Osteoblast (primary cell): ENCODE results near the gene DIP2B. TPM values are rescaled to one million over a fixed set of nuclear protein-coding genes. Genes with fewer than 3 reads are reported as not detected.
A peak's percentile ranks its signal among the peaks of the same experiment; 100 is the strongest.

Source experiments
- DNase-seq: peaks from one replicate; pipeline ENCODE4 v3.0.0; 2011; ENCODE audit warnings: low spot score, mixed read lengths; ENCODE audit not compliant: insufficient read length; ENCODE audit errors: missing footprints
- H2AFZ ChIP-seq: 2 replicates; pipeline ENCODE4 v1.6.0; 2011; ENCODE audit warnings: mild to moderate bottlenecking, low read length
- H3K27ac ChIP-seq: 2 replicates; pipeline ENCODE4 v1.5.1; 2011; ENCODE audit warnings: mild to moderate bottlenecking, low read depth, low read length, moderate library complexity
- H3K27me3 ChIP-seq: 2 replicates; pipeline ENCODE4 v1.6.0; 2012; ENCODE audit warnings: mild to moderate bottlenecking, control low read depth, inconsistent platforms, low read length, moderate library complexity; ENCODE audit not compliant: insufficient read depth
- H3K36me3 ChIP-seq: 2 replicates; pipeline ENCODE4 v1.5.1; 2011; ENCODE audit warnings: mild to moderate bottlenecking, low read length, control low read depth, moderate library complexity; ENCODE audit not compliant: insufficient read depth
- H3K4me1 ChIP-seq: 2 replicates; pipeline ENCODE4 v1.5.1; 2011; ENCODE audit warnings: mild to moderate bottlenecking, low read length, control low read depth, moderate library complexity; ENCODE audit not compliant: insufficient read depth
- H3K4me2 ChIP-seq: 2 replicates; pipeline ENCODE4 v1.6.0; 2011; ENCODE audit warnings: mild to moderate bottlenecking, low read length; ENCODE audit not compliant: insufficient read depth
- H3K4me3 ChIP-seq: fragments of 200-600 bp; sonication (generic); 3 replicates; pipeline ENCODE4 v1.5.1; 2012; ENCODE audit warnings: mild to moderate bottlenecking, low read length, inconsistent platforms; ENCODE audit not compliant: insufficient read depth
- H3K79me2 ChIP-seq: 2 replicates; pipeline ENCODE4 v1.6.0; 2012; ENCODE audit warnings: mild to moderate bottlenecking, low read length, control low read depth, inconsistent platforms; ENCODE audit not compliant: insufficient read depth
- H3K9me3 ChIP-seq: 2 replicates; pipeline ENCODE4 v1.5.1; 2011; ENCODE audit warnings: low read depth, low read length, control low read depth
- H4K20me1 ChIP-seq: 2 replicates; pipeline ENCODE4 v1.6.0; 2012; ENCODE audit warnings: mild to moderate bottlenecking, low read length, control low read depth; ENCODE audit not compliant: insufficient read depth
- total RNA-seq: library from RNA; depleted of rRNA; stranded (reverse); fragments of >200 nt; gene quantifications from 2 replicates; pipeline ENCODE4 v1.2.3, GENCODE V29; 2012
- TF ChIP-seq, protein P1 (sequence below): IDR thresholded peaks from 2 replicates; pipeline ENCODE4 v1.5.1; 2011; ENCODE audit warnings: mild to moderate bottlenecking, low read depth, low read length, moderate library complexity; ENCODE audit errors: extremely low read depth

Gene DIP2B
- total RNA-seq, 1 donor = 28.2 TPM

GRCh38 chr12:50590869-50591268 lies 86.1 kb downstream of the DIP2B start:
- TF ChIP-seq, protein P1, sequence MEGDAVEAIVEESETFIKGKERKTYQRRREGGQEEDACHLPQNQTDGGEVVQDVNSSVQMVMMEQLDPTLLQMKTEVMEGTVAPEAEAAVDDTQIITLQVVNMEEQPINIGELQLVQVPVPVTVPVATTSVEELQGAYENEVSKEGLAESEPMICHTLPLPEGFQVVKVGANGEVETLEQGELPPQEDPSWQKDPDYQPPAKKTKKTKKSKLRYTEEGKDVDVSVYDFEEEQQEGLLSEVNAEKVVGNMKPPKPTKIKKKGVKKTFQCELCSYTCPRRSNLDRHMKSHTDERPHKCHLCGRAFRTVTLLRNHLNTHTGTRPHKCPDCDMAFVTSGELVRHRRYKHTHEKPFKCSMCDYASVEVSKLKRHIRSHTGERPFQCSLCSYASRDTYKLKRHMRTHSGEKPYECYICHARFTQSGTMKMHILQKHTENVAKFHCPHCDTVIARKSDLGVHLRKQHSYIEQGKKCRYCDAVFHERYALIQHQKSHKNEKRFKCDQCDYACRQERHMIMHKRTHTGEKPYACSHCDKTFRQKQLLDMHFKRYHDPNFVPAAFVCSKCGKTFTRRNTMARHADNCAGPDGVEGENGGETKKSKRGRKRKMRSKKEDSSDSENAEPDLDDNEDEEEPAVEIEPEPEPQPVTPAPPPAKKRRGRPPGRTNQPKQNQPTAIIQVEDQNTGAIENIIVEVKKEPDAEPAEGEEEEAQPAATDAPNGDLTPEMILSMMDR = no peak
- DNase-seq = no peak

GRCh38 chr12:50595667-50596066 lies 90.9 kb downstream of the DIP2B start:
- H4K20me1 ChIP-seq = no peaks in the 10 kb centered on the region
- H3K79me2 ChIP-seq = peaks cover 24% of the 10 kb centered on the region
- no peak overlapping the region for H2AFZ ChIP-seq
- peaks cover 15% of the 10 kb centered on the region for H3K4me1 ChIP-seq
- no peak overlapping the region for H3K27ac ChIP-seq
- no peak overlapping the region for H3K4me3 ChIP-seq
- H3K36me3 ChIP-seq = no peaks in the 10 kb centered on the region
- no peaks in the 10 kb centered on the region for H3K9me3 ChIP-seq
- TF ChIP-seq, protein P1 = no peak
- DNase-seq = no peak
- no peak overlapping the region for H3K4me2 ChIP-seq
- H3K27me3 ChIP-seq = no peaks in the 10 kb centered on the region

More at GRCh38 chr12:50590869-50591268, 86.1 kb downstream of the DIP2B start:
- no peaks in the 10 kb centered on the region for H4K20me1 ChIP-seq
- no peaks in the 10 kb centered on the region for H3K9me3 ChIP-seq
- H3K79me2 ChIP-seq = peaks cover 29% of the 10 kb centered on the region
- peaks cover 7% of the 10 kb centered on the region for H3K4me1 ChIP-seq
- H3K27me3 ChIP-seq = no peaks in the 10 kb centered on the region
- no peak overlapping the region for H2AFZ ChIP-seq
- no peak overlapping the region for H3K4me2 ChIP-seq
- no peaks in the 10 kb centered on the region for H3K36me3 ChIP-seq
- H3K27ac ChIP-seq = peak overlapping the region; percentile 92
- no peak overlapping the region for H3K4me3 ChIP-seq

DNA sequence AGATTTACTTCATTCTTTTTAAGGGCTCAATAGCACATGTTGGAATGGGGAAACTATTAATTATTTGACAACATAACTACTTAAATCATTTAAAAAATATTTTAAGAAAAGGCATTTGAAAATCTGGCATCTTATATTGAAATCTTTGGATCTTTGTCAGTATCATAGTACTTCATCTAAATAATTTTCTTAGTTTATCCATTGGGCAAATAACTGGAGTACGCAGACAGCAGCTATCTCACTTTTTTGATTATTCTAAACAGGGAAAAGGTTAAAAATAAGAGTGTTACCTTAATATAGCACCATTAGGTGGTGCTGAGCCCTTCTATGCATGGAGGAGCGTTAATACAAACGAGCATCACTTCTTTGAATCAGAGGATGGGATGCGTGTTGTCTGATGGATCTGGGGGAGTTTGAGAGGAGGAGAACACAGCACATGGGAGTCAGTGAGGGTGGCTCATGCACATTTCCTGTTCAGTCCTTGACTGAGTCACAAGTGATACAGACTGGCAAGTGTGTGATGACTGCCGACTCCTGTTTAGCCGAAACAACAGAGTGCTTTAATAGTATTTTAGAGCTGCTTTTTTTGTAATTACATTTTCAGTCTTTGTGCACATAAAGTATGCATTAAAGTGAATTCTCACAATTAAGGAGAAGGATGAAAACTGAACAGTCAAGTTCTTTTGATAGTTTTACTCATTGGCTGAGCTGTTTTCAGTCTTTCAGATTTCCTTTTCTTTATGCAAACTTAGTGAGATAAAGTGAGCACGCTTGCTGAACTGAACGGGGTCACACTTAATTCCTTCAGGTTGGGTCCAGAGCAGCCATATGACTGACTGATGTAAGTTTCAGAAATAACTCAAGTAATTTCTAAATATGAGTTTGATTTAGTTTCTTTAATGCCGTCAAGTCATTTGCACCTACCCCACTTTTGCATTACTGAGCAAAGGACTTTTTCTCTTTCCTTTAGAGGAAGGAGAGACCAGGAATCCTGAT lies 92.7 kb downstream of the DIP2B start:
- H3K36me3 ChIP-seq = no peaks in the 10 kb centered on the region
- TF ChIP-seq, protein P1 = no peak
- H4K20me1 ChIP-seq = no peaks in the 10 kb centered on the region
- H2AFZ ChIP-seq = peak overlapping the region; percentile 0
- H3K4me2 ChIP-seq = peak overlapping the region; percentile 69
- H3K4me1 ChIP-seq = peaks cover 15% of the 10 kb centered on the region
- DNase-seq = peak; percentile 98
- H3K27me3 ChIP-seq = no peaks in the 10 kb centered on the region
- peak overlapping the region; percentile 80 for H3K27ac ChIP-seq
- H3K9me3 ChIP-seq = no peaks in the 10 kb centered on the region
- H3K79me2 ChIP-seq = peaks cover 28% of the 10 kb centered on the region
- peak overlapping the region; percentile 43 for H3K4me3 ChIP-seq

DNA sequence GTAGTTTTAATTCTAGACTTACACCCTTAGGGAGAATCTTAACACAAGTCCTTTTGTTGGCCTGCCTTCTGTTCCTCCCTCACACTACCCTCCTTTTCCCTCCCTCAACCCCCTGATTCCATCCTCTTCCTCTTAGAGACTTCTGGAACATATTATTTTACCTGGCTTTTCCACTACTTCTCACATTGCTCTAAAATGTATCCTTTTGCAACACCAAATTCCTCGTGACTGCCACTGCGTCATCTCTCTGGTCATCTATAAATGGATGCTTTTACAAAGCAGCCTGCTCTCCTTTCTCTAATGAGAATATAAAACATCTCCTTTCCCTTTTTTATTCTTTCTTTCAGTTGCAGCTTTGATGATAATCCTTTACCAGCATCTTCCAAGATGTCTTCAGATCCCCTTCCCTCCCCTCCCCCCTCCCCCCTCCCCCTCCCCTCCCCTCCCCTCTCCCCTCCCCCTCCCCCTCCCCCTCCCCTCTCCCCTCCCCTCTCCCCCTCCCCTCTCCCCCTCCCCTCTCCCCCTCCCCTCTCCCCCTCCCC lies 93.6 kb downstream of the DIP2B start:
- Histone ChIP-seq H3K4me2 (peak overlapping the region; percentile 69), H3K27ac (peak overlapping the region; percentile 80)
- DNase-seq = no peak

More for the DNA sequence above, 93.6 kb downstream of the DIP2B start:
- Histone ChIP-seq H2AFZ (peak overlapping the region; percentile 42), H3K4me3 (no peak overlapping the region), H3K9me3 (no peaks in the 10 kb centered on the region), H3K79me2 (peaks cover 28% of the 10 kb centered on the region), H3K27me3 (no peaks in the 10 kb centered on the region), H4K20me1 (no peaks in the 10 kb centered on the region), H3K4me1 (peaks cover 18% of the 10 kb centered on the region), H3K36me3 (no peaks in the 10 kb centered on the region)
- TF ChIP-seq, protein P1 = no peak
